AG09319 (cell line): ENCODE data around the gene ERCC6L.

ENCODE experiments used
- DNase-seq: peaks from one replicate; pipeline ENCODE4 v3.0.0-alpha.2; 2010; ENCODE audit warnings: low read depth; ENCODE audit errors: extremely low read depth
- CTCF ChIP-seq: IDR thresholded peaks from 2 replicates; pipeline ENCODE4 v1.5.1; 2011; ENCODE audit warnings: low read depth, mild to moderate bottlenecking, inconsistent platforms, low read length, moderate library complexity

Gene ERCC6L

GRCh38 chrX:72208126-72208800, 30.6 kb downstream of the ERCC6L start:
- no peak for TF ChIP-seq CTCF
- DNase-seq: no peak

DNA sequence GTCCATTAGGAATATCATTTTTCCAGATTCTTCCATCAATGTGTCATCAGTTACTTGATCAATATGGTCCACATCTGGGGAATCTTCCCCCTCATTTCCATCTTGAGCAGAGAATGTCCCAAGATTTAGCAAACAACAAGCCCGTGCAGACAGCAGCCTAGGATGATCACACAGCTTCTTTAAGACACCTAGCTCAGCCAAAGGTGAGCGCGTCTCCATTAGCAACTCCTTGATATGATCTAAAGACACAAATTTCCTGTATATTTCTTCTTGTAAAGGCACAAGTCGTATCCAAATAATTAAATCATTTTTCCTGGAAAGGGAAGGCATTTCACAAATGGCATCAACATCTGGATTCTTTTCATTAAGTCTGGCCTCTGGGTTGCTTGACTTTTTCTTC, 31.5 kb downstream of the ERCC6L start:
- DNase-seq: no peak
- TF ChIP-seq CTCF: no peak

DNA sequence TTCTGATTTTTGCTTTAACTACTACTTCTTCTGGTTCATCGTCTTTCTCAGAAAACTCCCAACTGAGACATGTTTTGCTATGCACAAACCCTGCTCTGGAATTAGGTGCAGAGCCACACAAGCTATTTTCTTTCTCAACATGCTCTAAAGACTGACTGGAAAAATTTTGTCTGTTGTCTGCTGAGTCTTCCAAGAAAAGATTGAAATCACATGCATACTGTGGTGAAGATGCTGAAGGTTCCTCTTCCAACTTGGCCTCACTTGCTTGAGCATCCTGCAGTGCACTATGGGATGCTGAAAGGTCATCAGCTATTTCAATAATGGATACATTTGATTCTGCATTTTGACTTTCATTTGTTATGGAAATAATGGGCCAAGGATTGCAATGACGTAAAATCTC, 33.1 kb downstream of the ERCC6L start:
- no peak for DNase-seq
- TF ChIP-seq CTCF: no peak

GRCh38 chrX:72203421-72203820, 35.4 kb downstream of the ERCC6L start:
- TF ChIP-seq CTCF: no peak
- DNase-seq: no peak

DNA sequence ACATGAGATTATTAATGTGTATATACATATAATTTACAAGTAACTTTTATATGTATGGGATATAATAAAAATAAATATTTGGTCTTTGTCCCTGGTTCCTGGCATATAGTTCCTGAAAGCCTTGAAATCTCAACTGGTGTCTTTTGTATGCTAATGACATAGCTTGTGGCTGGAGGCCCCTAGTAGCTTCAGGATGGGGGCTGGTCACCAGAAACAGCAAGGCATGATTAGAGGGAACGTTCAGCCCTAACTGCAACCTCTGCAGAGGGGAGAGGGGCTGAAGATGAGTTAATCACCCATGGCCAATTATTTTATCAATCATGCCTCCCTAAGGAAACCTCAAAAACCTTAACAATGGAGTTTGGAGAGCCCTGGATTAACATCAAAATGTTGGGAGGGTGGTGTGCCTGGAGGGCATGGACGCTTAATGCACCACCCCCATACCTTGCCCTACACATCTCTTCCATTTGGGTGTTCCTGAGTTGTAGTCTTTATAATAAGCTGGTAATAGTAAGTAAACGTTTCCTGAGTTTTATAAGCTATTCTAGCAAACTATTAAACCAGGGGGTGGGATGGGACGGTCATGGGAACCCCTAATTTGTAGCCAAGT, 35.9 kb downstream of the ERCC6L start:
- no peak for TF ChIP-seq CTCF
- no peak for DNase-seq

GRCh38 chrX:72201836-72202536, 36.8 kb downstream of the ERCC6L start:
- DNase-seq: peak; percentile 16
- no peak for TF ChIP-seq CTCF

GRCh38 chrX:72182924-72183323, 55.9 kb downstream of the ERCC6L start:
- DNase-seq: no peak
- TF ChIP-seq CTCF: no peak
